Measurements from ENCODE around the gene ARSG. TPM values are rescaled to one million over a fixed set of nuclear protein-coding genes. Genes with fewer than 3 reads are reported as not detected.

ARSG gene
- total and polyA plus RNA-seq, 2 of the 4 experiments (the other 2 are of a cell fraction): 2.9 to 3.0 TPM

GRCh38 chr17:68431045-68431608 is 139.8 kb downstream of the ARSG start:
- no peak overlapping the region for H2AK5ac ChIP-seq (ENCODE audit: low read depth, low read length)
- ChIA-PET CTCF (interaction anchor here (0.5 kb wide), 1 partner anchor 269 kb away, joined by 4 read pairs; no protein-coding TSS in a partner anchor), POLR2A (ENCODE audit: unreplicated experiment) (no interaction called here)
- intact Hi-C loops (cut with micrococcal nuclease) (no loop called here), in situ Hi-C loops (cut with MboI; ENCODE audit: low sequenced_read_pairs) (loop anchor here (10.0 kb wide), 1 partner anchor 166 kb away; no protein-coding TSS in a partner anchor), dilution Hi-C loops (cut with HindIII; ENCODE audit: low sequenced_read_pairs, unreplicated experiment) (no loop called here)
- ATAC-seq (ENCODE audit: low read depth): no peak
- no peak overlapping the region for H3K18ac ChIP-seq (ENCODE audit: low read depth, low read length)
- no peak overlapping the region for H4K91ac ChIP-seq (ENCODE audit: insufficient read depth, low read depth, low read length)
- H3K4me2 ChIP-seq (ENCODE audit: low read depth, low read length): no peak overlapping the region
- H4K5ac ChIP-seq (ENCODE audit: low read depth, low read length): no peak overlapping the region
- no peaks in the 10 kb centered on the region; the same call in 1 of the 2 replicates for H3K9me1 ChIP-seq (ENCODE audit: insufficient read depth, low read length)
- H3K36me3 ChIP-seq (ENCODE audit: control insufficient read depth, insufficient read depth, low read length): peaks cover 76% of the 10 kb centered on the region
- no peak overlapping the region for H2BK15ac ChIP-seq (ENCODE audit: low read depth, low read length)
- peaks cover under 1% of the 10 kb centered on the region; the same call in 1 of the 2 replicates for H3K4me1 ChIP-seq (ENCODE audit: control insufficient read depth, insufficient read depth, low read length)
- H2BK120ac ChIP-seq (ENCODE audit: low read depth, low read length): no peak overlapping the region
- H3K14ac ChIP-seq (replicated peaks; ENCODE audit: low read depth, low read length): no peak overlapping the region
- H3K4me3 ChIP-seq (ENCODE audit: insufficient read depth, low read depth, low read length): no peak overlapping the region
- no peak overlapping the region for H2AK9ac ChIP-seq (replicated peaks; ENCODE audit: low read depth, low read length, poor library complexity)
- TF ChIP-seq, protein P1, sequence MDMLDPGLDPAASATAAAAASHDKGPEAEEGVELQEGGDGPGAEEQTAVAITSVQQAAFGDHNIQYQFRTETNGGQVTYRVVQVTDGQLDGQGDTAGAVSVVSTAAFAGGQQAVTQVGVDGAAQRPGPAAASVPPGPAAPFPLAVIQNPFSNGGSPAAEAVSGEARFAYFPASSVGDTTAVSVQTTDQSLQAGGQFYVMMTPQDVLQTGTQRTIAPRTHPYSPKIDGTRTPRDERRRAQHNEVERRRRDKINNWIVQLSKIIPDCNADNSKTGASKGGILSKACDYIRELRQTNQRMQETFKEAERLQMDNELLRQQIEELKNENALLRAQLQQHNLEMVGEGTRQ (IDR thresholded peaks at IDR 0.05; ENCODE audit: low read depth, low read length): no peak
- no peak for TF ChIP-seq MAZ (IDR thresholded peaks at IDR 0.05; ENCODE audit: borderline replicate concordance, low read depth, low read length)
- TF ChIP-seq CTCF (conservative IDR thresholded peaks at IDR 0.05; ENCODE audit: low read depth, low read length): no peak
- H2AFZ ChIP-seq (replicated peaks; ENCODE audit: low read length, poor library complexity): no peak overlapping the region
- 91% methylated on average over 9 of the region's 13 CpGs; no CpG with 5 or more reads in 1 of the 2 experiments for WGBS, 2 experiments (ENCODE audit: extremely low coverage in 2 of 2, insufficient read length in 1 of 2)
- no peaks in the 10 kb centered on the region for H3K9me3 ChIP-seq (ENCODE audit: control insufficient read depth, insufficient read depth, low read length)
- H2BK20ac ChIP-seq (ENCODE audit: low read depth, low read length): no peak overlapping the region
- H4K20me1 ChIP-seq (ENCODE audit: insufficient read depth, low read length): peaks cover 8% of the 10 kb centered on the region; the same call in 1 of the 2 replicates
- no TSS peak for BruUV-seq (replicated peaks)
- no peak overlapping the region for H3K56ac ChIP-seq (ENCODE audit: extremely low read depth, insufficient read depth, low read length)
- no peak overlapping the region for H3K4ac ChIP-seq (ENCODE audit: low read depth, low read length)
- no peak overlapping the region for H3K23ac ChIP-seq (ENCODE audit: low read depth, low read length)
- no peak overlapping the region for H3K27ac ChIP-seq (ENCODE audit: insufficient read depth, low read length)
- DNase-seq: no peak
- no peak overlapping the region for H2BK5ac ChIP-seq (ENCODE audit: low read depth, low read length, poor library complexity, severe bottlenecking)
- peaks cover 0 to 9% of the 10 kb centered on the region in 2 experiments; a peak in 2 of 4 replicates for H3K79me1 ChIP-seq (ENCODE audit: low read depth in 1 of 2, low read length in 2 of 2)
- H4K8ac ChIP-seq (ENCODE audit: low read depth in 2 of 2, low read length in 2 of 2): no peak overlapping the region
- H3K27me3 ChIP-seq (ENCODE audit: control insufficient read depth, insufficient read depth, low read length): no peaks in the 10 kb centered on the region
- H3K9ac ChIP-seq (ENCODE audit: low read depth, low read length): no peak overlapping the region

Data from IMR-90 (cell line).